Activated CD4-positive, alpha-beta T cell treated with anti-CD3 and anti-CD28 coated beads, Interleukin-2, amount 10 ng/mL, durations not matched to agents 24 days and 14 days (primary cell): ENCODE results near the gene ARHGEF40. TPM values are rescaled to one million over a fixed set of nuclear protein-coding genes. Genes with fewer than 3 reads are reported as not detected.

Source experiments
- total RNA-seq: library from RNA; stranded (reverse); gene quantifications from 2 replicates; pipeline ENCODE4 v1.2.3, GENCODE V29; 2022

The ARHGEF40 gene
- total RNA-seq, 1 donor from 2014 or later = not detected

Other genes with a start within 250 kb of the ARHGEF40 start
- gene RNASE3, start 178.9 kb upstream of the ARHGEF40 start, total RNA-seq = not detected in 2 replicates
- not detected in 2 replicates for gene RNASE2, start 114.8 kb upstream of the ARHGEF40 start, total RNA-seq
- gene METTL17, start 80.3 kb upstream of the ARHGEF40 start, total RNA-seq = 94.6 and 99.1 TPM in 2 replicates
- 0.33 TPM in 1 of 2 replicates, not detected in the other for gene SLC39A2, start 71.0 kb upstream of the ARHGEF40 start, total RNA-seq
- 1.9 and 2.3 TPM in 2 replicates for gene NDRG2, start 45.2 kb upstream of the ARHGEF40 start, total RNA-seq
- not detected in 2 replicates for gene TPPP2, start 40.1 kb upstream of the ARHGEF40 start, total RNA-seq
- gene RNASE13, start 35.5 kb upstream of the ARHGEF40 start, total RNA-seq = not detected in 2 replicates
- not detected in 2 replicates for gene RNASE7, start 27.9 kb upstream of the ARHGEF40 start, total RNA-seq
- gene RNASE8, start 12.5 kb upstream of the ARHGEF40 start, total RNA-seq = not detected in 2 replicates
- 6.5 and 8.3 TPM in 2 replicates for gene ZNF219, start 28.4 kb downstream of the ARHGEF40 start, total RNA-seq
- not detected in 2 replicates for gene TMEM253, start 30.8 kb downstream of the ARHGEF40 start, total RNA-seq
- gene OR5AU1, start 85.8 kb downstream of the ARHGEF40 start, total RNA-seq = not detected in 2 replicates
- gene HNRNPC, start 199.1 kb downstream of the ARHGEF40 start, total RNA-seq = 1,009 and 1,054 TPM in 2 replicates
- not detected in 2 replicates for gene RPGRIP1, start 209.8 kb downstream of the ARHGEF40 start, total RNA-seq